GM12873 (cell line): Measurements from ENCODE around the gene TTC28.

Source experiments
- CTCF ChIP-seq: IDR thresholded peaks from 2 replicates; pipeline ENCODE4 v1.5.1; 2012; ENCODE audit warnings: low read depth, mild to moderate bottlenecking, moderate library complexity, low read length, control low read depth; ENCODE audit not compliant: insufficient read depth; ENCODE audit errors: missing control alignments

TTC28 gene

DNA sequence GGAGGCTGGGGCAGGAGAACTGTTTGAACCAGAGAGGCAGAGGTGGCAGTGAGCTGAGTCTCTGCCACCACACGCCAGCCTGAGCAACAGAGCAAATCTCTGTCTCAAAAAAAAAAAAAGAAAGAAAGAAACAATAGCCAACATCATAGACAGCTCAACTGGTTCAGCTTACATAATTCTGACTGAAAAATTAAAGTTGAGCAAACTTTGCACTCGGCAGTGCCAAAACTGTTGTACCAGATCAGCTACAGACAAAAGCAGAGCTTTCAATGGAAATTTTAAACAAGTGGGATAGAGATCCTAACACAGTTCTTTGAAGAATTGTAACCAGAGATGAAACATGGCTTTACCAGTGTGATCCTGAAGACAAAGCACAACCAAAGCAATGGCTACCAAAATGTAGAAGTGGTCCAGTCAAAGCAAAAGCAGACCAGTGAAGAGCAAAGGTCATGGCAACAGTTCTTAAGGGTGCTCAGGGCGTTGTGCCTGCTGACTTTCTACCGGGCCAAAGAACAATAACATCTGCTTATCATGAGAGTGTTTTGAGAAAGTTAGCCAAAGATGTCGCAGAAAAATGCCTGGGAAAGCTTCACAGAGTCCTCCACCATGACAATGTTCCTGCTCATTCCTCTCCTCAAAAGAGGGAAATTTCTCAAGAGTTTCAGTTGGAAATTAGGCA, 59.3 kb downstream of the TTC28 start:
- no peak for TF ChIP-seq CTCF

GRCh38 chr22:28619236-28619635, 60.4 kb downstream of the TTC28 start:
- no peak for TF ChIP-seq CTCF

GRCh38 chr22:28609921-28610320, 69.7 kb downstream of the TTC28 start:
- TF ChIP-seq CTCF: no peak

GRCh38 chr22:28608546-28608945, 71.1 kb downstream of the TTC28 start:
- TF ChIP-seq CTCF: no peak

- TF ChIP-seq CTCF: no peak
These were observed 71.8 kb downstream of the TTC28 start for GRCh38 chr22:28607795-28608194.

DNA sequence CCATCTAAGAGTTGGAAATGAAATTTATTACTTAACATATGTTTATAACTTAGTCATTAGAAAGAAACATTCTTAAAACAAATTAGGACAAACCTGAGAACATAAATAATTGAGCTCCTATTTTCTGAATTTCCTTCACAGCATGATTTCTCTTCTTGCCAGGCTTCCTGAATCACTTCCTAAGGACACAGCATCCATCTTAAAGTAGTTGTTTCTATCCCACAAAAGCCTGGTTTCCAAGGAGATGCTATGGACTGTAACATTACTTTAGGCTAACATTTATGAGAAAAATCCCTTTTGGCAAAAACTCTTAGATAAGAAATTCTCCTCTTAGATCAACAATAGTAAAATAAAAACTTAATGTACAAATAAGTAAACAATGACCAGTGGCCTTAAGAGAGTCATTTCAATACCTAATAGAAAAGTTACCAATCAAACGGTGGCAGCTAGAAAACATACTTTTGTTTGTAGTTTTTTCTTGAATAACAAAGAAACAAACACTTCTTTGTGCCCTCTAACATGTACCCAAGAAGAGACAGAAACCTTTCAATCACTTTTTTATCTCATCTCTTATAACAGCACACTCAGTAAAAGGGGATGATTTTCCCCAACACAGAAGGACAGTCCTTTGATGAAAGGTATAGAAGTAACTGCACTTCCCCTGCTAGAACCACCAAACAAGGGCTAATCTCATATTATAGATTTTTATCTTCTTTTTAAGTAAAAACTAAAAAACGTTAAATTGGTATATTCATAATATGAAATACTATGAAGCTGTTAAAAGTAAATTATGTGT, 74.5 kb downstream of the TTC28 start:
- no peak for TF ChIP-seq CTCF

- no peak for TF ChIP-seq CTCF
These were observed 77.7 kb downstream of the TTC28 start for GRCh38 chr22:28601915-28602314.
